Anterior cingulate cortex (tissue), 58 donors: ENCODE data around the gene OR52R1.
"Not testable (repeated sequence)": the region's sequence is repeated elsewhere in the genome, so short reads cannot be mapped to it uniquely, and the experiment has no call there.

Experiments used
- DNase-seq, 58 donors: peaks; one replicate each; lab custom pipeline; 2025; lab: John Stamatoyannopoulos, UW

OR52R1 gene

DNA sequence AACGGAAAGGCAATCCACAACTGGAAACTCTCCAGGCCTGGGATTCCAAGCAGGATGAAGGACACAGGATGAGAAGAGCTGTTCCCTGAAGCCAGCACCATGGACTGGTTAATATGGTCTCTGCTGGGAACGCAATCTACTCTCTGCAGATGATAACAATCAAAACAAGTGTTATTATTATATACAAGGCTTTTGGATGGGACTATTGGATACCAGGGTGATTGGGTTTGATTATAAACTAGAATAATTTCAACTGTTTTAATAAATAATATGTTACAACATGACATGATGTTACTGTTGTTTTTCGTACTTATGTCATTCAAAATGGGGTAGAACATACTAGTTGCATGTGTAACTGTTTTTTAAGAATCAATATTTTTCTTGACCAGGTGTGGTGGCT, at the start of gene OR52R1:
TSS of gene OR52R1 (minus strand) at position 101 of the 400 bp plus-strand sequence. CDS start at position 101, 0 bp downstream.
- DNase-seq = no peak

GRCh38 chr11:4851033-4851432, 46.9 kb upstream of the OR52R1 start:
- DNase-seq = no peak

- DNase-seq = no peak
Measured at GRCh38 chr11:4848908-4849532, 44.8 kb upstream of the OR52R1 start, which contains the start of gene OR51S1. Gene OR51S1, minus strand, starts transcription at chr11:4849208. Its CDS starts 0 bp downstream, at chr11:4849208.

- no peak for DNase-seq
Measured at GRCh38 chr11:4839851-4840549, 35.8 kb upstream of the OR52R1 start.

GRCh38 chr11:4830909-4831308, 26.7 kb upstream of the OR52R1 start:
- no peak for DNase-seq

DNA sequence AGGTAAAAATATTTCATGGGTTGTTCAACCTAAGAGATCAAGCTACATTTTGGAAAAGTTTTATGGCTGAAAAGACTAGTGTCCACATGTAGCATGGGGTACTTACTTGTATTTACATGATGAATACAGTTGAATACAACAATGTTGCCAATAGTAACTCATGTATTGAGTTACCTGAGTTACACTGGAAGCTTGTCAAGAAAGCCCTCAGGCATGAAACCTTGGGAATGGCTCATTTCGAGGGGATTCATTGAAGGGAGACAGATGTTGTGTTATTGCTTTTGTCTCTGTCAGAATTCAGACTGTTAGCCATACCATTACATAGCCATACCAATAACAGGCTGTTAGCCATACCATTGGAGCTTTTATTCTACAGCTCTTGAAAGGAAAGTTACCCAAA, 26.2 kb upstream of the OR52R1 start:
- DNase-seq = no peak

DNA sequence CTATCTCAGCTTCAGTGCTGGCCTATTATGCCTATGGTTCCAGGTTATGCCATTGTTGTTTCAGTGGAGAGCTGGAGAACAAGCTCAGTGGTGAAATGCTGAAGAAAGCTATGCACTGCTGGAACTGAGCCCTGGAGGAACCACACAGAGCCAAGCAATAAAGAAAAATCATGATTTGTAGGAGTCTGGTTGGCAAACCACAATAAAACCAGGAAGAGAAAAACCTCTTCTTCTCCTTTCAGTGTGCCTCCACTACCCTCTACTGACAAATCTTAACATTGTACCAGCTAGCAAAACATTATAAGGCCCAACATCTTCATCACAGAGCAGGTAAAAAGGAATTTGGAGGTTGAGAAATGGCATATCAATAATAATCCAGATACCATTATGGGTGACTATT, 22.2 kb upstream of the OR52R1 start:
- DNase-seq = no peak

DNA sequence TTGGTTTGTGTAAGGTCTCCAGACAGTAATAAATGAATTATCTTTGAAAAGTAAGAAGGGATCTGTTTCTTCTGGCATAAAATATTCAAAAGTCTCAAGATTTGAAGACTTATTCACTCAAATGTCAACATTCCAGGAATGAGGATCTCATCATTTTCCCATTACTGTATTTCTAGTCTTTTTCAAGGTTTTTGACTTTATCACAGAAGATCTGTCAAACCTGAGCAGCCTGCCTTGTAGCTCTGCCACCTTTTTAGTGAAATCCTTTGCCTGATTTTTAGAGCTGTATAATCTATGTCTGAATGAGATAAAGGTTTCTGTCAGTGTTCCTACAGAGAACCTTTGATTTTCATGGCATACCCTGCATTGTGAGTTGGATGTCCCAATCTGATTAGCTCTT, 21.0 kb upstream of the OR52R1 start:
- no peak for DNase-seq

DNA sequence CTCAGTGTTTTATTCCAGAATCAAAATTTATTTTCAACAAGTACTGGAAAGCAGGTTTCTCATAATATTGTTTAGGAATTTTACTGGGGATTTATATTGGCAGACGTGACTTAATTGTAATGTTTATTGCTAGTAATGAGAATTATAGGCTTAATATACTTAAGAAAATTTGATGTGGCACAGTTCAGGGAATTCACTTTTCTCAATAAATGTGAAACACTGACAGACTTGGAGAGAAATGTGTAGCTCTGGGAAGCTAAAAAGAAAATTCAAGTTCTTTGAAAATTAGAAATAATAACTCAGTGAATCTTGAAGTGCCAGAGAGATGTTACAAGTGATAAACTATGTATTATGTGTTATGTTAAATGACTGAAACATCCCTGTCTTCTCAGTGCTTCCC, 16.8 kb upstream of the OR52R1 start, which contains the start of gene OR51F2:
TSS of gene OR51F2 (plus strand) at position 301 of the 400 bp plus-strand sequence. CDS start 101 bp downstream, outside the sequence.
- no peak for DNase-seq

- DNase-seq = no peak
Measured at GRCh38 chr11:4809246-4809645, 5.1 kb upstream of the OR52R1 start.

- DNase-seq = no peak
Measured at GRCh38 chr11:4808476-4808875, 4.3 kb upstream of the OR52R1 start.

DNA sequence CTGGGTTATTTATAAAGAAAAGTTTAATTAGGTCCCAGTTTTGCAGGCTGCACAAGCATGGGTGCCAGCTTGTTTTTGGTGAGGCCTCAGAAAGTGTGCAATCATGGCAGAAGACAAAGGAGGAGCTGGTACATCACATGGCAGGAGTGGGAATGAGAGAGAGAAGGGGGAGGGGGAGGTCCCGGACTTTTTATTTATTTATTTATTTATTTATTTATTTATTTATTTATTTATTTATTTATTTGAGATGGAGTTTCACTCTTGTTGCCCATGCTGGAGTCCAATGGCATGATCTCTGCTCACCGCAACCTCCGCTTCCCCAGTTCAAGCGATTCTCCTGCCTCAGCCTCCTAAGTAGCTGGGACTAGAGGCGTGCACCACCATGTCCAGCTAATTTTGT, 2.9 kb downstream of the OR52R1 start:
- DNase-seq = not testable (repeated sequence)

DNA sequence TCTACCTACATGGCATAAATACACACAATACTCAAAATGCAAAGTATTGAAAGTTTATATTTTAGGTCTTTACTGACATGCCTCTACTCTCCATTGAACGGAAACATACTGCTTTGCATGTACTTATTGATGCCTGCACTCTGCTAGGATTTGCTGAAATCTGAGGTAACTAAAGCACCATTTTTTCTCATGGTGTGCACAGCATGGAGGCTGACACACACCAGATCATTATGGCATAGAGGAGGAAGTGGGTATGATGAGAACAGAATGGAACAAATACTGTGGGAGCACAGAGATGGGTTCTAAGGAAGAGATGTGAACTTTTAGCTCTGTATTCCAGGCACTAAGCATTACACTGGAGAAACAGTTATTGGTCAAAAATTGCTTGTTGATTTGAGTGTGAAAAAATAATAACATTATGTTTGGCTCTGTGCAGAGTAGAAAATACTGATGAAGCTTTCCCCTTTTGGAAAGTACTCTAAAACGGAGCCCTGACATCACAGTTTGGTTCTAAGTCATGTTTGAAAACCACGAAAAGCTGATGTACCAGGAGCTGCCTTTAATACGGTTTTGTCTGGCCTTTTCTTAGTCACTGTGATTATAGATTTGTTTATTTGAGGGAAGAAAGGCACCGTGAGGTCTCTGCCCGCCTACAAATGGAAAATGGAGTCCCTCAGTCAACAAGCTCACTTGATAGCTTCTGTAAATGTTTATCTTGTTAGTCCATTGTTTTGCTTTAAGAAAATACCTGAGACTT, 5.6 kb downstream of the OR52R1 start:
- no peak for DNase-seq

GRCh38 chr11:4797206-4797605, 7.0 kb downstream of the OR52R1 start:
- no peak for DNase-seq

GRCh38 chr11:4782454-4782853, 21.7 kb downstream of the OR52R1 start:
- no peak for DNase-seq

DNA sequence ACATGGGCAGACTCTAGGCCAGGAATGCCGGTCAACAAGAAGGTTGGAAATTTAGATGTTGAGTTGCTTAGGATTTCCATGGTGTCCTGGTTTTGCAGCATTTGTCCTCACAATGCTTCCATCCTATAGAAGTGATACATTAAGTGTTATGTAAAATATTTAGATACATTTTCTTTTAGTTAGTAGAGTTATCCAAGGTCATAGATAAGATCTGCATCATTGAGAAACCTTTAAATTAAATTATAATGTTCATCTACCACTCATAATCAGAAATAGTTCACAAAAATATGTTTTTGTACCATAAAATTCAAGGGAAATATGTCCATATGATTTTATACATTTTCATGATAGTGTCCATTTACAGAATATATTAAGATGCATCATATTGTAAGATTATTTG, 34.3 kb downstream of the OR52R1 start, which contains the start of gene OR51F1:
TSS of gene OR51F1 (minus strand) at position 101 of the 400 bp plus-strand sequence. CDS start at position 101, 0 bp downstream.
- no peak for DNase-seq

DNA sequence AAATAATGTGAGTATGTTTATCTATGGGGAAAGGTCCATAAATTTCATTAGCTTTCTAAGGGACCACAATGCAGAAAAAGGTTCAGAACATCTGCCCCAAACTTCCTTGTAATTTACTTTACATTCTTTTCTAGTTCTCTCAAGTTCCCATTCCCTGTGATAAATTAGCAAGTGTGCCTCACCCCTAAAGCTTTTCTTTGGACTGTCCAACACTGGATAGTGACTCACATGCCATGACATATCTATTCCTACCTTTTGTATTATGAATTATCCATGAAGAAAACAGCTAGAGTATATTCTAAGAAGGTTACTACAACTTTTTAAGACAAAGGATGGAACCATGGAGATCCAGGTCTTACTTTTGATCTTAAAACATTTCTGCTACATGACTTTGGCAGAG, 36.1 kb downstream of the OR52R1 start:
- DNase-seq = no peak

- DNase-seq = no peak
Measured at GRCh38 chr11:4766420-4767043, 37.6 kb downstream of the OR52R1 start.

GRCh38 chr11:4763096-4763495, 41.1 kb downstream of the OR52R1 start:
- DNase-seq = no peak
